ENCODE results near the gene FUT3. TPM values are rescaled to one million over a fixed set of nuclear protein-coding genes. Genes with fewer than 3 reads are reported as not detected.
A peak's percentile ranks its signal among the peaks of the same experiment; 100 is the strongest.

Gene FUT3
- total RNA-seq, 1 experiment from 2014 or later = not detected

GRCh38 chr19:5900976-5901375 lies 49.7 kb upstream of the FUT3 start:
- no CpG with 5 or more reads among the region's 8 CpGs for WGBS (ENCODE audit: extremely low coverage, insufficient read length, low lambda C conversion rate)
- Histone ChIP-seq H3K27me3 (ENCODE audit: insufficient read depth, low read length) (no peaks in the 10 kb centered on the region), H3K23ac (ENCODE audit: insufficient read length, low read depth, low read length) (no peak overlapping the region), H3K4ac (ENCODE audit: low read depth, low read length) (no peak overlapping the region), H3K4me1 (ENCODE audit: insufficient read depth, low read length) (no peaks in the 10 kb centered on the region), H4K20me1 (ENCODE audit: control insufficient read depth, insufficient read depth, insufficient read length) (no peaks in the 10 kb centered on the region), H2AK5ac (ENCODE audit: insufficient read length, low read length) (no peak overlapping the region), H3K27ac (ENCODE audit: insufficient read length, low read depth, low read length) (no peak overlapping the region), H3K79me2 (ENCODE audit: insufficient read depth, low read length) (peaks cover 18% of the 10 kb centered on the region; the same call in 1 of the 2 replicates), H3K18ac (ENCODE audit: insufficient read length, low read depth, low read length) (no peak overlapping the region), H4K8ac (replicated peaks; ENCODE audit: insufficient read length, low read depth, low read length) (no peak overlapping the region), H2AFZ (ENCODE audit: low read length) (no peak overlapping the region), H3K4me2 (ENCODE audit: insufficient read depth, insufficient read length, low read length) (no peak overlapping the region), H3T11ph (ENCODE audit: low read length) (no peak overlapping the region), H4K91ac (ENCODE audit: insufficient read length, low read depth, low read length) (no peak overlapping the region), H2BK20ac (ENCODE audit: low read depth, low read length, poor library complexity, severe bottlenecking) (no peak overlapping the region), H3K79me1 (ENCODE audit: insufficient read depth, low read depth, low read length, poor library complexity, severe bottlenecking) (peaks cover 3% of the 10 kb centered on the region), H4K5ac (ENCODE audit: insufficient read length, low read depth, low read length) (no peak overlapping the region), H2BK5ac (ENCODE audit: insufficient read length, low read length) (no peak overlapping the region), H3K23me2 (ENCODE audit: insufficient read length, low read depth, low read length, poor library complexity, severe bottlenecking) (peaks cover 3% of the 10 kb centered on the region), H2BK12ac (ENCODE audit: insufficient read length, low read depth, low read length) (no peak overlapping the region), H3K9ac (ENCODE audit: extremely low read depth, insufficient read length, low read length) (no peak overlapping the region), H3K9me3 (ENCODE audit: control insufficient read depth, low read depth, low read length) (no peaks in the 10 kb centered on the region), H2BK120ac (ENCODE audit: low read depth, low read length, poor library complexity, severe bottlenecking) (no peak overlapping the region), H2BK15ac (ENCODE audit: low read depth, low read length) (no peak overlapping the region), H3K14ac (ENCODE audit: insufficient read depth, low read length) (no peak overlapping the region), H3K56ac (ENCODE audit: insufficient read length, low read depth, low read length) (no peak overlapping the region)
- Mint-ChIP-seq H3K4me1 (peaks cover 2 to 5% of the 10 kb centered on the region in 2 experiments; a peak in 3 of 4 replicates), H3K27ac (peak overlapping the region in 2 of 3 experiments; percentile 57 to 72; a peak in 5 of 7 replicates), H3K27me3 (ENCODE audit: low read depth) (no peaks in the 10 kb centered on the region), H3K9me3 (no peaks in the 10 kb centered on the region), H3K36me3 (ENCODE audit: insufficient read depth in 1 of 3, low read depth in 3 of 3) (peaks cover 12 to 25% (median 14%) of the 10 kb centered on the region in 3 experiments), H3K4me3 (peak overlapping the region; percentile 25 to 37; a peak in 2 of 5 replicates)
- no peak for DNase-seq
- TF ChIP-seq, protein P1, sequence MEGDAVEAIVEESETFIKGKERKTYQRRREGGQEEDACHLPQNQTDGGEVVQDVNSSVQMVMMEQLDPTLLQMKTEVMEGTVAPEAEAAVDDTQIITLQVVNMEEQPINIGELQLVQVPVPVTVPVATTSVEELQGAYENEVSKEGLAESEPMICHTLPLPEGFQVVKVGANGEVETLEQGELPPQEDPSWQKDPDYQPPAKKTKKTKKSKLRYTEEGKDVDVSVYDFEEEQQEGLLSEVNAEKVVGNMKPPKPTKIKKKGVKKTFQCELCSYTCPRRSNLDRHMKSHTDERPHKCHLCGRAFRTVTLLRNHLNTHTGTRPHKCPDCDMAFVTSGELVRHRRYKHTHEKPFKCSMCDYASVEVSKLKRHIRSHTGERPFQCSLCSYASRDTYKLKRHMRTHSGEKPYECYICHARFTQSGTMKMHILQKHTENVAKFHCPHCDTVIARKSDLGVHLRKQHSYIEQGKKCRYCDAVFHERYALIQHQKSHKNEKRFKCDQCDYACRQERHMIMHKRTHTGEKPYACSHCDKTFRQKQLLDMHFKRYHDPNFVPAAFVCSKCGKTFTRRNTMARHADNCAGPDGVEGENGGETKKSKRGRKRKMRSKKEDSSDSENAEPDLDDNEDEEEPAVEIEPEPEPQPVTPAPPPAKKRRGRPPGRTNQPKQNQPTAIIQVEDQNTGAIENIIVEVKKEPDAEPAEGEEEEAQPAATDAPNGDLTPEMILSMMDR (conservative IDR thresholded peaks at IDR 0.05) = no peak

Measured in H9 (cell line).